Measurements from ENCODE around the gene FANCG.

FANCG gene

GRCh38 chr9:35112257-35113020 is 32.7 kb upstream of the FANCG start:
- peak overlapping the region; percentile 92 for H3K27ac ChIP-seq
- TF ChIP-seq CTCF (IDR thresholded peaks at IDR 0.05), result no peak
- no peak for TF ChIP-seq ZFX (IDR thresholded peaks at IDR 0.05; ENCODE audit: borderline replicate concordance)

GRCh38 chr9:35111001-35111933 is 31.5 kb upstream of the FANCG start:
- peak overlapping the region; percentile 92 for H3K27ac ChIP-seq
- TF ChIP-seq CTCF (IDR thresholded peaks at IDR 0.05), result no peak
- no peak for TF ChIP-seq ZFX (IDR thresholded peaks at IDR 0.05; ENCODE audit: borderline replicate concordance)

GRCh38 chr9:35110327-35110761 is 30.6 kb upstream of the FANCG start:
- peak overlapping the region; percentile 92; the same call in 1 of the 2 replicates for H3K27ac ChIP-seq
- TF ChIP-seq ZFX (IDR thresholded peaks at IDR 0.05; ENCODE audit: borderline replicate concordance) (no peak), CTCF (IDR thresholded peaks at IDR 0.05) (no peak)

- no peak for TF ChIP-seq CTCF (IDR thresholded peaks at IDR 0.05)
- no peak for TF ChIP-seq ZFX (IDR thresholded peaks at IDR 0.05; ENCODE audit: borderline replicate concordance)
- no peak overlapping the region for H3K27ac ChIP-seq
These were observed 29.3 kb upstream of the FANCG start for GRCh38 chr9:35108946-35109575.

- H3K27ac ChIP-seq, result no peak overlapping the region
- TF ChIP-seq CTCF (IDR thresholded peaks at IDR 0.05), result no peak
- TF ChIP-seq ZFX (IDR thresholded peaks at IDR 0.05; ENCODE audit: borderline replicate concordance), result no peak
These were observed 28.7 kb upstream of the FANCG start for GRCh38 chr9:35108461-35108860.

GRCh38 chr9:35107297-35108290 is 27.9 kb upstream of the FANCG start:
- no peak overlapping the region for H3K27ac ChIP-seq
- TF ChIP-seq CTCF (IDR thresholded peaks at IDR 0.05) (no peak), ZFX (IDR thresholded peaks at IDR 0.05; ENCODE audit: borderline replicate concordance) (no peak)
